22Rv1 (cell line): ENCODE results near the gene GLB1L3.

Experiments
- ZFX ChIP-seq: fragments of 450-650 bp; IDR thresholded peaks from 2 replicates; pipeline ENCODE4 v1.6.1; 2017; ENCODE audit warnings: antibody characterized with exemption, borderline replicate concordance
- TF ChIP-seq, protein P1 (sequence below): fragments of 450-650 bp; IDR thresholded peaks from 2 replicates; pipeline ENCODE4 v1.5.1; 2017; ENCODE audit warnings: mild to moderate bottlenecking

DNA sequence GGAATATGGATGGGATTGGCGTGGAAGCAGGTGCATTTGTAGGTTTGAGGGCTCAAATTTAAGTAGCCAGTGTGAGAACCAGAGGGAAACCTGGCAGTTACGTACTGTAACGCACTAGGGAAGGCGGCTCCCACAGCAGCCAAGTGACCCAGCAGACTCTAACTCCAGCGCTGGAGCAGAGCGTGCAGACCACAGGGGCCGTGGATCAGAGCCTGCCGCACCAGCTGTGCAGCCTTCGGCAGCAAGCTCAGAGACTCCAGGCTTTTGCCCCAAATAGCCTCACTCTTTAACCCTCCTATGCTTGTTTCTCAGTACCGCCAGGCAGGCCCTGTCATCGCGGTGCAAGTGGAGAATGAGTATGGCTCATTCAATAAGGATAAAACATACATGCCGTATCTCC, 12.3 kb downstream of the GLB1L3 start:
- TF ChIP-seq, protein P1, sequence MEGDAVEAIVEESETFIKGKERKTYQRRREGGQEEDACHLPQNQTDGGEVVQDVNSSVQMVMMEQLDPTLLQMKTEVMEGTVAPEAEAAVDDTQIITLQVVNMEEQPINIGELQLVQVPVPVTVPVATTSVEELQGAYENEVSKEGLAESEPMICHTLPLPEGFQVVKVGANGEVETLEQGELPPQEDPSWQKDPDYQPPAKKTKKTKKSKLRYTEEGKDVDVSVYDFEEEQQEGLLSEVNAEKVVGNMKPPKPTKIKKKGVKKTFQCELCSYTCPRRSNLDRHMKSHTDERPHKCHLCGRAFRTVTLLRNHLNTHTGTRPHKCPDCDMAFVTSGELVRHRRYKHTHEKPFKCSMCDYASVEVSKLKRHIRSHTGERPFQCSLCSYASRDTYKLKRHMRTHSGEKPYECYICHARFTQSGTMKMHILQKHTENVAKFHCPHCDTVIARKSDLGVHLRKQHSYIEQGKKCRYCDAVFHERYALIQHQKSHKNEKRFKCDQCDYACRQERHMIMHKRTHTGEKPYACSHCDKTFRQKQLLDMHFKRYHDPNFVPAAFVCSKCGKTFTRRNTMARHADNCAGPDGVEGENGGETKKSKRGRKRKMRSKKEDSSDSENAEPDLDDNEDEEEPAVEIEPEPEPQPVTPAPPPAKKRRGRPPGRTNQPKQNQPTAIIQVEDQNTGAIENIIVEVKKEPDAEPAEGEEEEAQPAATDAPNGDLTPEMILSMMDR = no peak
- TF ChIP-seq ZFX = no peak
